Pulmonary artery endothelial cell (primary cell): ENCODE data around the gene FAM20C. TPM values are rescaled to one million over a fixed set of nuclear protein-coding genes. Genes with fewer than 3 reads are reported as not detected.
"Not testable (repeated sequence)": the region's sequence is repeated elsewhere in the genome, so short reads cannot be mapped to it uniquely, and the experiment has no call there.

ENCODE experiments used
- DNase-seq: peaks from one replicate; pipeline ENCODE4 v3.0.0-alpha.2; 2011; ENCODE audit warnings: low read depth, low spot score
- total RNA-seq: library from RNA; depleted of rRNA; stranded (reverse); fragments of >200 nt; gene quantifications from 2 replicates; pipeline ENCODE4 v1.2.3, GENCODE V29; 2014

FAM20C gene
- total RNA-seq, 1 donor from 2014 or later, result 13.3 TPM

GRCh38 chr7:240887-241421 is 48.6 kb downstream of the FAM20C start:
- DNase-seq, result no peak

GRCh38 chr7:241513-241912 is 49.1 kb downstream of the FAM20C start:
- DNase-seq, result no peak

GRCh38 chr7:242826-243579 is 50.6 kb downstream of the FAM20C start:
- DNase-seq, result not testable (repeated sequence)

GRCh38 chr7:243580-243978 is 51.2 kb downstream of the FAM20C start:
- DNase-seq, result not testable (repeated sequence)

- no peak for DNase-seq
Observed at GRCh38 chr7:244974-245373, 52.6 kb downstream of the FAM20C start.

GRCh38 chr7:245574-246295 is 53.4 kb downstream of the FAM20C start:
- DNase-seq, result no peak

GRCh38 chr7:246451-246850 is 54.1 kb downstream of the FAM20C start:
- no peak for DNase-seq

- DNase-seq, result no peak
Observed at GRCh38 chr7:247181-247580, 54.8 kb downstream of the FAM20C start.

GRCh38 chr7:247636-248035 is 55.3 kb downstream of the FAM20C start:
- no peak for DNase-seq

- DNase-seq, result no peak
Observed at GRCh38 chr7:248732-249435, 56.5 kb downstream of the FAM20C start.

- DNase-seq, result no peak
Observed at GRCh38 chr7:249989-250388, 57.6 kb downstream of the FAM20C start.

- no peak for DNase-seq
Observed at GRCh38 chr7:250523-250922, 58.2 kb downstream of the FAM20C start.

- DNase-seq, result no peak
Observed at GRCh38 chr7:251005-251404, 58.6 kb downstream of the FAM20C start.

GRCh38 chr7:251446-252175 is 59.2 kb downstream of the FAM20C start:
- DNase-seq, result no peak

- DNase-seq, result no peak
Observed at GRCh38 chr7:252216-252965, 60.0 kb downstream of the FAM20C start.

GRCh38 chr7:252981-253380 is 60.6 kb downstream of the FAM20C start:
- DNase-seq, result no peak

- no peak for DNase-seq
Observed at GRCh38 chr7:253581-254336, 61.4 kb downstream of the FAM20C start.

GRCh38 chr7:254337-255037 is 62.1 kb downstream of the FAM20C start:
- DNase-seq, result no peak

GRCh38 chr7:255038-255435 is 62.7 kb downstream of the FAM20C start:
- DNase-seq, result no peak
